Panc1 (cell line): ENCODE measurements around the gene MLLT3. TPM values are rescaled to one million over a fixed set of nuclear protein-coding genes. Genes with fewer than 3 reads are reported as not detected.

Experiments used
- ATAC-seq: fragments of 200-7000 bp; cut with Tn5 transposase; 2 replicates; pipeline ENCODE4 v1.9.1; 2020; ENCODE audit warnings: mild to moderate bottlenecking, moderate library complexity
- BruUV-seq: library from RNA; stranded (reverse); fragments of 400-500 nt; replicated peaks from 2 replicates; lab custom pipeline; 2021; lab: Mats Ljungman, UMichigan
- CTCF ChIA-PET: fragments of 300-600 bp; sonication (Branson Sonifier 250); formaldehyde crosslinking; loops from one replicate; lab custom pipeline; 2022; ENCODE audit warnings: antibody characterized with exemption; lab: Charles Lee
- POLR2A ChIA-PET: fragments of 300-600 bp; sonication (Branson Sonifier 250); formaldehyde crosslinking; loops from one replicate; lab custom pipeline; 2022; ENCODE audit warnings: antibody characterized with exemption; lab: Charles Lee
- DNase-seq: peaks from one replicate; pipeline ENCODE4 v3.0.0-alpha.2; 2010; ENCODE audit warnings: low read depth, low spot score
- H3K27ac ChIP-seq: 2 replicates; pipeline ENCODE4 v1.5.1; 2011; ENCODE audit warnings: mild to moderate bottlenecking, low read length, inconsistent platforms
- H3K27me3 ChIP-seq: fragments of 200-500 bp; sonication (Bioruptor generic); 2 replicates; pipeline ENCODE4 v1.6.0; 2014; ENCODE audit warnings: low read length, inconsistent platforms; ENCODE audit not compliant: control insufficient read depth, insufficient read depth
- H3K36me3 ChIP-seq: fragments of 200-500 bp; sonication (Bioruptor generic); 2 replicates; pipeline ENCODE4 v1.5.1; 2014; ENCODE audit warnings: inconsistent platforms, mild to moderate bottlenecking, low read length, moderate library complexity; ENCODE audit not compliant: control insufficient read depth, insufficient read depth
- H3K4me1 ChIP-seq: 2 replicates; pipeline ENCODE4 v1.5.1; 2011; ENCODE audit warnings: inconsistent platforms, mild to moderate bottlenecking, low read length, moderate library complexity; ENCODE audit not compliant: control insufficient read depth, insufficient read depth
- H3K4me3 ChIP-seq, 2 experiments: 2 replicates each; pipeline ENCODE4 v1.5.1; 2011 to 2012; ENCODE audit warnings: low read depth in 2 of 2, low read length in 2 of 2, mild to moderate bottlenecking in 2 of 2, inconsistent platforms in 1 of 2, moderate library complexity in 1 of 2
- H3K9me3 ChIP-seq: fragments of 200-500 bp; sonication (Bioruptor generic); 2 replicates; pipeline ENCODE4 v1.5.1; 2014; ENCODE audit warnings: low read depth, mild to moderate bottlenecking, inconsistent platforms, low read length, moderate library complexity; ENCODE audit not compliant: control insufficient read depth, insufficient read depth
- POLR2AphosphoS5 ChIP-seq: IDR thresholded peaks from 2 replicates; pipeline ENCODE4 v1.6.1; 2012; ENCODE audit warnings: mild to moderate bottlenecking, low read depth, low read length, moderate library complexity
- SIN3A ChIP-seq: IDR thresholded peaks from 2 replicates; pipeline ENCODE4 v1.6.1; 2012; ENCODE audit warnings: low read depth, mild to moderate bottlenecking, low read length, moderate library complexity, borderline replicate concordance; ENCODE audit not compliant: insufficient read depth
- TCF7L2 ChIP-seq: IDR thresholded peaks from 2 replicates; pipeline ENCODE4 v1.6.1; 2011; ENCODE audit warnings: mild to moderate bottlenecking, low read depth, low read length, inconsistent platforms
- in situ Hi-C: cut with HindIII; loops from 2 replicates; pipeline ENCODE4 v1.10.0; 2016; ENCODE audit warnings: low sequenced_read_pairs, low pct_unique_long_range_greater_than_20kb
- intact Hi-C: fragments of 100-400 bp; cut with micrococcal nuclease; formaldehyde crosslinking; loops from one replicate; pipeline ENCODE4 v1.10.0; 2022; ENCODE audit not compliant: unreplicated experiment
- total RNA-seq: library from RNA; stranded (reverse); gene quantifications from one replicate; pipeline ENCODE4 v1.2.1, GENCODE V29; 2021; ENCODE audit not compliant: unreplicated experiment
- TF ChIP-seq, protein P1 (sequence below), 2 experiments: IDR thresholded peaks; 2 replicates each; pipeline ENCODE4 v1.6.1; 2011 to 2012; ENCODE audit warnings: low read depth in 2 of 2, control low read depth in 1 of 2, low read length in 1 of 2, mild to moderate bottlenecking in 1 of 2, moderate library complexity in 1 of 2; ENCODE audit not compliant: insufficient read depth in 1 of 2
- TF ChIP-seq, protein P2 (sequence below): fragments of 450-650 bp; IDR thresholded peaks from 2 replicates; pipeline ENCODE4 v1.5.1; 2017; ENCODE audit warnings: mild to moderate bottlenecking

MLLT3 gene
- total RNA-seq, 1 experiment from 2014 or later = 0.49 TPM

DNA sequence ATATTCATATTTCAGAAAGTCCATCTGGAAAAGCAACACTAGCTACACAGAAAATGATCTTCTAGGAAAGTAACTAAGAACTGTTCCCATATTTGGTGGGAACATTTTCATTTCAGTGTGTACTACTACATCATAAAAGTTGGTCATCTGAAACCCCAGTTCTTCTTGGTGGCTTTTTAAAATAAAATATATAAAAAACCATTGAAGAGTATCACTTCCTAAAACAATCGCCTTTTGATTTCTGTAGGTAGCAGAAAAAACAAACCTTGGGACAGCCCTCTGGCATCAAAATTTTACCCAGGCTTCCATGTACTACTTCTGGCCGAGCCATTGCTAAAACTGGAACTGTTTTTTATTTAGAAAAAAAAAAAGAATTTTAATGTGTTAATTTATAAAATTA lies 158.5 kb downstream of the MLLT3 start:
- no peak overlapping the region for H3K27ac ChIP-seq
- no peaks in the 10 kb centered on the region for H3K4me1 ChIP-seq
- no peaks in the 10 kb centered on the region for H3K27me3 ChIP-seq
- no peak for TF ChIP-seq TCF7L2
- TF ChIP-seq SIN3A = no peak
- TF ChIP-seq, protein P1, sequence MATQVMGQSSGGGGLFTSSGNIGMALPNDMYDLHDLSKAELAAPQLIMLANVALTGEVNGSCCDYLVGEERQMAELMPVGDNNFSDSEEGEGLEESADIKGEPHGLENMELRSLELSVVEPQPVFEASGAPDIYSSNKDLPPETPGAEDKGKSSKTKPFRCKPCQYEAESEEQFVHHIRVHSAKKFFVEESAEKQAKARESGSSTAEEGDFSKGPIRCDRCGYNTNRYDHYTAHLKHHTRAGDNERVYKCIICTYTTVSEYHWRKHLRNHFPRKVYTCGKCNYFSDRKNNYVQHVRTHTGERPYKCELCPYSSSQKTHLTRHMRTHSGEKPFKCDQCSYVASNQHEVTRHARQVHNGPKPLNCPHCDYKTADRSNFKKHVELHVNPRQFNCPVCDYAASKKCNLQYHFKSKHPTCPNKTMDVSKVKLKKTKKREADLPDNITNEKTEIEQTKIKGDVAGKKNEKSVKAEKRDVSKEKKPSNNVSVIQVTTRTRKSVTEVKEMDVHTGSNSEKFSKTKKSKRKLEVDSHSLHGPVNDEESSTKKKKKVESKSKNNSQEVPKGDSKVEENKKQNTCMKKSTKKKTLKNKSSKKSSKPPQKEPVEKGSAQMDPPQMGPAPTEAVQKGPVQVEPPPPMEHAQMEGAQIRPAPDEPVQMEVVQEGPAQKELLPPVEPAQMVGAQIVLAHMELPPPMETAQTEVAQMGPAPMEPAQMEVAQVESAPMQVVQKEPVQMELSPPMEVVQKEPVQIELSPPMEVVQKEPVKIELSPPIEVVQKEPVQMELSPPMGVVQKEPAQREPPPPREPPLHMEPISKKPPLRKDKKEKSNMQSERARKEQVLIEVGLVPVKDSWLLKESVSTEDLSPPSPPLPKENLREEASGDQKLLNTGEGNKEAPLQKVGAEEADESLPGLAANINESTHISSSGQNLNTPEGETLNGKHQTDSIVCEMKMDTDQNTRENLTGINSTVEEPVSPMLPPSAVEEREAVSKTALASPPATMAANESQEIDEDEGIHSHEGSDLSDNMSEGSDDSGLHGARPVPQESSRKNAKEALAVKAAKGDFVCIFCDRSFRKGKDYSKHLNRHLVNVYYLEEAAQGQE (IDR thresholded peaks at IDR 0.05; ENCODE audit: insufficient read depth in 1 of 2, low read depth in 2 of 2, low read length in 1 of 2) = no peak
- no peak for TF ChIP-seq POLR2AphosphoS5
- CTCF ChIA-PET = no interaction called here
- no peak for DNase-seq
- no peak for ATAC-seq
- H3K36me3 ChIP-seq = no peaks in the 10 kb centered on the region
- H3K4me3 ChIP-seq = no peak overlapping the region
- BruUV-seq = no TSS peak
- in situ Hi-C loops = no loop called here
- intact Hi-C loops = no loop called here
- H3K9me3 ChIP-seq = no peaks in the 10 kb centered on the region
- POLR2A ChIA-PET = no interaction called here

DNA sequence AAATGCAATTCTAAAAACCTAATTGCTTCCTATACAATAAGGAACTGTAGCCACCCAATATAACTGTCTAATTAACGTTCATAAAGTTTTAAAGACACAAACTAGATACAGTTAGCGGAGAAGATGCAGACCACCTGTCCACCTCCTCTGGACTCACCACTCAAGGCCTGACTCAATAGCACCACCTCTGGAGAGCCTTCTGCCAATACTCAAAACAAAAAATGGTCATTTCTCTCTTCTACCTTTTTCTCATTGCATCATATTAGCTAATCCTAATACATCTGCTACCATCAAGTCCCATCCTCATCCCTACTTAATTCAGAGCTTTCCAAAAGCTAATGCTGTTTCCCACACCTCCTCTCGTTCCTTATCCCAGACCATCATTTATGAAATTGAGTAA lies 159.9 kb downstream of the MLLT3 start:
- TF ChIP-seq, protein P2, sequence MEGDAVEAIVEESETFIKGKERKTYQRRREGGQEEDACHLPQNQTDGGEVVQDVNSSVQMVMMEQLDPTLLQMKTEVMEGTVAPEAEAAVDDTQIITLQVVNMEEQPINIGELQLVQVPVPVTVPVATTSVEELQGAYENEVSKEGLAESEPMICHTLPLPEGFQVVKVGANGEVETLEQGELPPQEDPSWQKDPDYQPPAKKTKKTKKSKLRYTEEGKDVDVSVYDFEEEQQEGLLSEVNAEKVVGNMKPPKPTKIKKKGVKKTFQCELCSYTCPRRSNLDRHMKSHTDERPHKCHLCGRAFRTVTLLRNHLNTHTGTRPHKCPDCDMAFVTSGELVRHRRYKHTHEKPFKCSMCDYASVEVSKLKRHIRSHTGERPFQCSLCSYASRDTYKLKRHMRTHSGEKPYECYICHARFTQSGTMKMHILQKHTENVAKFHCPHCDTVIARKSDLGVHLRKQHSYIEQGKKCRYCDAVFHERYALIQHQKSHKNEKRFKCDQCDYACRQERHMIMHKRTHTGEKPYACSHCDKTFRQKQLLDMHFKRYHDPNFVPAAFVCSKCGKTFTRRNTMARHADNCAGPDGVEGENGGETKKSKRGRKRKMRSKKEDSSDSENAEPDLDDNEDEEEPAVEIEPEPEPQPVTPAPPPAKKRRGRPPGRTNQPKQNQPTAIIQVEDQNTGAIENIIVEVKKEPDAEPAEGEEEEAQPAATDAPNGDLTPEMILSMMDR = no peak
- TF ChIP-seq SIN3A = no peak
- TF ChIP-seq POLR2AphosphoS5 = no peak
- Histone ChIP-seq H3K9me3 (no peaks in the 10 kb centered on the region), H3K27ac (no peak overlapping the region), H3K4me1 (no peaks in the 10 kb centered on the region), H3K36me3 (no peaks in the 10 kb centered on the region), H3K4me3 (no peak overlapping the region), H3K27me3 (no peaks in the 10 kb centered on the region)
- ATAC-seq = no peak
- intact Hi-C loops (no loop called here), in situ Hi-C loops (no loop called here)
- DNase-seq = no peak
- no TSS peak for BruUV-seq
- CTCF ChIA-PET = no interaction called here
- POLR2A ChIA-PET = no interaction called here

DNA sequence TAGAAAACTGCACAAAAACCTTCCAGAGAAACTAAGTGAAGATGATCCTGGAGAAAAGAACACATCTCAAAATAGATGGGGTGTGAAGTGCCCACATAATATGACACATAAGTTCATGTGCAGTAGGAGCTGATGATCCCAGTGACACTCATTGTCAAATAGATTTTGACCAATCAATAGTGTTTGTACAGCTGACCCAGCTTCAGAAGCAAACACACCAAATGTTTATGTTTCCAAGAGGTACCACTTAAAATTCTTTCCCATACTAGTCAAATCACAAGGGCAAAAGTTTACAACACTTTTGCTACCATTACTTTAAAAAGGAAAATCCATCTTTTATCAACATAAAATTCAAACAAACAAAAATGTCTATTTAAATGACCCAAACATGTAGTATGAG lies 175.0 kb downstream of the MLLT3 start:
- ChIA-PET CTCF (no interaction called here), POLR2A (no interaction called here)
- H3K27me3 ChIP-seq = no peaks in the 10 kb centered on the region
- H3K27ac ChIP-seq = no peak overlapping the region
- H3K36me3 ChIP-seq = no peaks in the 10 kb centered on the region
- DNase-seq (no peak), ATAC-seq (no peak)
- in situ Hi-C loops = no loop called here
- H3K4me1 ChIP-seq = no peaks in the 10 kb centered on the region
- no peak for TF ChIP-seq TCF7L2
- TF ChIP-seq POLR2AphosphoS5 = no peak
- TF ChIP-seq, protein P1 (IDR thresholded peaks at IDR 0.05; ENCODE audit: insufficient read depth in 1 of 2, low read depth in 2 of 2, low read length in 1 of 2) = no peak
- TF ChIP-seq, protein P2 = no peak
- TF ChIP-seq SIN3A = no peak
- H3K9me3 ChIP-seq = no peaks in the 10 kb centered on the region
- no peak overlapping the region for H3K4me3 ChIP-seq
- no TSS peak for BruUV-seq
- intact Hi-C loops = no loop called here
